ENCODE data around the gene ALG12.

ALG12 gene

DNA sequence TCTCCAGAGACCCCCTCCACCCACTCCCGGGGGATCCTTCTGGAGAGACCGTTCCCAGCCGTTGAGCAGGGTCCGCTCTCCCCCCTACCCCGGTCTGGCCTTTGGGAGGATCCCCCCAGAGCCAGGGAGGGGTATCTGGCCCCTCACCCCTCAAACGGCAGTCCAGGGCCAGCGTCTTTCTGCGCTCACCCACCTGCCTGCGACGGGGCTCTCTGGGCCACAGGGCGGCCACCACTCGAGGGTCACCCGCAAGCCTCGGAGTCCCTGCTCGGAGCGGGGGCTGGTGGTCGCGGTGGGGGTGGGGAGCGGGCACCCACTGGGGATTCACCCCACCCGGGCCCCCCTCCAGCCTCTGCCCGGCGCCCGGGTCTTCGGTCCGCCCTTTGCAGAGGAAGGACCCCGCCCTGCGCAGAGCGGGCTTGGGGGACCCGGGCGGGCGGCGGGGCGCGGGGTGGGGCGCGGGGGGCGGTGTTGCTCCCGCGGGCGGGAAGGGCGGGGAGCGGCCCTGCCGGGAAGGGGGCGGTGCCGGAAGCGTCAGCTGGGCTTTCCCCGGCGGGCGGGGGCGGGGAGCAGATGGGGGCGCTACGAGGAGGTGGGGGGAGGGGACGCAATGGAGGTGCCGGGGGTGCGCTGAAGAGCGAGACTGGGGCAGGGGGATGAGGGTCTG, 16.8 kb upstream of the ALG12 start:
- H3K36me3 ChIP-seq (ENCODE audit: control insufficient read depth, insufficient read depth, low read length), result no peaks in the 10 kb centered on the region
- H3K27me3 ChIP-seq (replicated peaks; ENCODE audit: control insufficient read depth, insufficient read depth, low read length), result no peaks in the 10 kb centered on the region
- TF ChIP-seq, protein P1, sequence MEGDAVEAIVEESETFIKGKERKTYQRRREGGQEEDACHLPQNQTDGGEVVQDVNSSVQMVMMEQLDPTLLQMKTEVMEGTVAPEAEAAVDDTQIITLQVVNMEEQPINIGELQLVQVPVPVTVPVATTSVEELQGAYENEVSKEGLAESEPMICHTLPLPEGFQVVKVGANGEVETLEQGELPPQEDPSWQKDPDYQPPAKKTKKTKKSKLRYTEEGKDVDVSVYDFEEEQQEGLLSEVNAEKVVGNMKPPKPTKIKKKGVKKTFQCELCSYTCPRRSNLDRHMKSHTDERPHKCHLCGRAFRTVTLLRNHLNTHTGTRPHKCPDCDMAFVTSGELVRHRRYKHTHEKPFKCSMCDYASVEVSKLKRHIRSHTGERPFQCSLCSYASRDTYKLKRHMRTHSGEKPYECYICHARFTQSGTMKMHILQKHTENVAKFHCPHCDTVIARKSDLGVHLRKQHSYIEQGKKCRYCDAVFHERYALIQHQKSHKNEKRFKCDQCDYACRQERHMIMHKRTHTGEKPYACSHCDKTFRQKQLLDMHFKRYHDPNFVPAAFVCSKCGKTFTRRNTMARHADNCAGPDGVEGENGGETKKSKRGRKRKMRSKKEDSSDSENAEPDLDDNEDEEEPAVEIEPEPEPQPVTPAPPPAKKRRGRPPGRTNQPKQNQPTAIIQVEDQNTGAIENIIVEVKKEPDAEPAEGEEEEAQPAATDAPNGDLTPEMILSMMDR (IDR thresholded peaks at IDR 0.05; ENCODE audit: insufficient read depth, low read length, poor library complexity, severe bottlenecking), result no peak
- DNase-seq (ENCODE audit: extremely low read depth, insufficient read length), result peak; percentile 82
- peak overlapping the region; percentile 73 for H3K4me3 ChIP-seq (replicated peaks; ENCODE audit: low read depth, low read length)

- TF ChIP-seq, protein P1 (IDR thresholded peaks at IDR 0.05; ENCODE audit: insufficient read depth, low read length, poor library complexity, severe bottlenecking), result no peak
- H3K36me3 ChIP-seq (ENCODE audit: control insufficient read depth, insufficient read depth, low read length), result no peaks in the 10 kb centered on the region
- no peaks in the 10 kb centered on the region for H3K27me3 ChIP-seq (replicated peaks; ENCODE audit: control insufficient read depth, insufficient read depth, low read length)
- no peak for DNase-seq (ENCODE audit: extremely low read depth, insufficient read length)
- H3K4me3 ChIP-seq (replicated peaks; ENCODE audit: low read depth, low read length), result peak overlapping the region; percentile 73
Measured at GRCh38 chr22:49934160-49934890, 16.1 kb upstream of the ALG12 start.

DNA sequence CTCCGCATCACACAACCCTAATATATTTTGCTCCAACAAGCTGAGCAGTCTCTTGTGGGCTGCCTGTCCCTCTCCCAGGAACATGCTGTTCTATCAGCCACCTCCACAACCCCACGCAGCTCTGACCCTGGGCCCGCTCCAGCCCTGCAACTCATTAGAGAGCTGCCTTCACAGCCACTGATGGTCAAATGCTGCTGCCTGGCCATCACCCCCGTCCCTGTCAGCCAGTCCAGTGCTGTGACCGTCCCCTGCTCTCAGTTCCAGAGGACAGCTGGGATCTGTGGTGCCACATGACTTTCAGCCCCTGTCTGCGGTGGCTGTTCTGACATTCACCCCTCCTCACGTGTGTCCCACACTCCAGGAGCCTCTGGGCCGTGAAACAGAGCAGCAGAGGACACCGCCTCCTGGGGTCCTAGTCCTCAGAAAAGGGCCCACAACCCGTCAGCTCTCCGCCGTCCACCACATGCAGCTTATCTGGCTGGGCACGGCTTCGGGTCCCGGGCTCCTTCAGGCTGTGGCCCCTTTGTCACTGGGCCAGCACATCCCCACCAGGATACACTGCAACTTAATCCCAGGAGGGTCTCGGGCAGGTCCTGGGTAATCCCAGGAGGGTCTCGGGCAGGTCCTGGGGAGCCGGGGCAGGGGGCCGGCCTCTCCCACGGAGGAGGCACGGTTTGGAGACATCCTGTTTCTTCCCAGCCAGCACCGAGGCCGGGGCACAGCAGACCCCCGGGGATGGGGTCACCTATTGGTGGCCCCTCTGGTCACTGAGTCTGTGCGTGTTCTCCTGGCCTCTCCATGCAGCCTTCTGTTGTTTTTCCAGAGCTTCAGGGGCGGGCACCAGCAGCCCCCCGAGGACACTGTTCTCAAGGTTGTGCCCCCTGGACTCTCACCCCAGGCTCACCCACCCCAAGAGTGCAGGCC, 15.3 kb upstream of the ALG12 start:
- Histone ChIP-seq H3K27me3 (replicated peaks; ENCODE audit: control insufficient read depth, insufficient read depth, low read length) (no peaks in the 10 kb centered on the region), H3K4me3 (replicated peaks; ENCODE audit: low read depth, low read length) (peak overlapping the region; percentile 73), H3K36me3 (ENCODE audit: control insufficient read depth, insufficient read depth, low read length) (no peaks in the 10 kb centered on the region)
- TF ChIP-seq, protein P1 (IDR thresholded peaks at IDR 0.05; ENCODE audit: insufficient read depth, low read length, poor library complexity, severe bottlenecking), result no peak
- DNase-seq (ENCODE audit: extremely low read depth, insufficient read length), result peak; percentile 55

DNA sequence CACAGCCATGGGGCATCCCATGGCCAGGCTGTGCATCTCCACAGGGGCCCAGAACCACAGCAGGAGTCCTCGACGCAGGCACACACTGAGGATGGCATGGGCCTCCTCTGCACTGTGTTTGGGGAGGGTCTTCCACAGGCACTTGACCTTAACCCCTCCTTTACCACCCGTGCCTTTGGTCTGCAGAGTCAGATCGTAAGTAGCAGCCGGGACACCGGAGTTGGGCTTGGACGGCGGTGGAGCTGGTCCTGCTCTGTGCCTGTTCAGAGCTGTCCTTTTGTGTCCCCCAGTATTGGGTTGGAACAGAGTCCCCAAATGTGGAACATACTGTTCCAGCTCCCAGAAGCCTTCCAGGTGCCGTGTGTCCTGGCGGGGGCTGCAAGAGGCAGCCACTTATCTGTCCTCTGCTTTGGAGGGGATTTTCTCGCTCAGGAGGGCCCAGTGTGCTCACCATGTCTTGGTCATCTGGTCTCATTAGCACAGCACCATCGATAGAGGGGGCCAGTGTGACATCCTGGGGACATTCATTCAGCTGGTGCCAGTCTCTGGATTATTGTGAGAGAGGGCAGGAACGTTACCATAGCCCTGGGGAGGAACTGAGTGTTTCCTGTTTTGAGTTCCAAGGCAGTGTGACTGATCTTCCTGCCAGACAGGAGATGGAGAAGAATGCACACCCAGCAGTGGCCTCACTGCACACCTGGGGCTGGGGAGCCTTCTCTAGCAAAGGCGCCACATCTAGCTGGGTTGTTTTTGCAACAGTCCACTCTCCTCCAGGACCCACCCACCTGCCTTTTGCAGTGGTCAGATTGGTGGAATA, 12.6 kb upstream of the ALG12 start:
- Histone ChIP-seq H3K4me3 (replicated peaks; ENCODE audit: low read depth, low read length) (no peak overlapping the region), H3K27me3 (replicated peaks; ENCODE audit: control insufficient read depth, insufficient read depth, low read length) (no peaks in the 10 kb centered on the region), H3K36me3 (ENCODE audit: control insufficient read depth, insufficient read depth, low read length) (no peaks in the 10 kb centered on the region; the same call in 1 of the 2 replicates)
- TF ChIP-seq, protein P1 (IDR thresholded peaks at IDR 0.05; ENCODE audit: insufficient read depth, low read length, poor library complexity, severe bottlenecking), result peak; percentile 85
- DNase-seq (ENCODE audit: extremely low read depth, insufficient read length), result peak; percentile 64

DNA sequence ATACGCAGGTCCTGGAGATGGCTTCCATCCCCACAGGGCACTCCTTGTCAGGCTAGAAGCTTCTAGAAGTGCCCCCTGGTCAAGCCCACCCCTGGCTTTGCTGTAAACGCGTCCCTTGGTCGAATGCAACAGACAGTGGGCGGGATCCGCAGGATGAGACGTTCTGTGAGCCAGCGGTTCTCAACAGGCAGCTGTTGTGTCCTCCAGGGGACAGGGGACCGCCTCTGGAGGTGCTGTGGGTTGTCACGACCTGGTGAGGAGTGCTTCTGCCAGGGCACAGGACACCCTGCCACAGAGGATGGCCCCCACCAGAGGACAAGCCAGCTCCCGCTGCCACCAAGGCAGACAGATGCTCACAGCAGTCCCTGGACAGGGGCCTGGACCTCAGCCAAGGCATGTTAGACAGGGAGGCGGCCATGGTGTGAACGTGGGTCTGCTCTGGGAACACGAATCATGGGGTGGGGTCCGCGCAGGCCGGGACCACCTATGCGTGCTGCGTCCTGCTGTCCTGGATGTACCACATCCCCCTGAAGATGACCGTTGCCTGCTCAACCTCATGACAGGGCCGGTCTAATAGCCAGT, 11.8 kb upstream of the ALG12 start:
- TF ChIP-seq, protein P1 (IDR thresholded peaks at IDR 0.05; ENCODE audit: insufficient read depth, low read length, poor library complexity, severe bottlenecking), result no peak
- no peak for DNase-seq (ENCODE audit: extremely low read depth, insufficient read length)
- Histone ChIP-seq H3K27me3 (replicated peaks; ENCODE audit: control insufficient read depth, insufficient read depth, low read length) (no peaks in the 10 kb centered on the region), H3K4me3 (replicated peaks; ENCODE audit: low read depth, low read length) (no peak overlapping the region), H3K36me3 (ENCODE audit: control insufficient read depth, insufficient read depth, low read length) (no peaks in the 10 kb centered on the region; the same call in 1 of the 2 replicates)

Measured in GM06990 (cell line).